Left ventricle myocardium inferior (tissue), 1 donor: ENCODE measurements around the gene BCAT1. TPM values are rescaled to one million over a fixed set of nuclear protein-coding genes. Genes with fewer than 3 reads are reported as not detected.

Experiments
- DNase-seq: peaks from one replicate; pipeline ENCODE4 v3.0.0-alpha.2; 2020
- H3K27ac ChIP-seq: fragments of 200-600 bp; replicated peaks from 2 replicates; pipeline ENCODE4 v1.8.0; 2021
- H3K27me3 ChIP-seq: fragments of 200-600 bp; 2 replicates; pipeline ENCODE4 v1.8.0; 2021; ENCODE audit warnings: low read depth
- H3K36me3 ChIP-seq: fragments of 200-600 bp; 2 replicates; pipeline ENCODE4 v1.8.0; 2021
- H3K4me1 ChIP-seq: fragments of 200-600 bp; 2 replicates; pipeline ENCODE4 v1.8.0; 2021
- H3K4me3 ChIP-seq: fragments of 200-600 bp; 2 replicates; pipeline ENCODE4 v1.8.0; 2021; ENCODE audit warnings: mild to moderate bottlenecking, moderate library complexity
- H3K9me3 ChIP-seq: fragments of 200-600 bp; replicated peaks from 2 replicates; pipeline ENCODE4 v1.8.0; 2021
- CTCF ChIP-seq: fragments of 200-600 bp; IDR thresholded peaks from 2 replicates; pipeline ENCODE4 v1.8.0; 2021; ENCODE audit warnings: antibody characterized with exemption, mild to moderate bottlenecking, borderline replicate concordance
- intact Hi-C: fragments of 100-400 bp; cut with micrococcal nuclease; formaldehyde crosslinking; loops from one replicate; pipeline ENCODE4 v1.11.0; 2022
- total RNA-seq: library from RNA; stranded (reverse); fragmentation: NEBNext Ultra II Directional; extraction: Animal tissue kit (Norgen Biotek cat#: 25700); gene quantifications from one replicate; pipeline ENCODE4 v1.2.1, GENCODE V29; 2021
- donor health status: DM: no; HTN: yes; CAD: no; lungs with severe emphysema.

The BCAT1 gene
- total RNA-seq, 1 donor from 2014 or later = 4.3 TPM

- intact Hi-C loops = no loop called here
- TF ChIP-seq CTCF = no peak
- Histone ChIP-seq H3K9me3 (no peaks in the 10 kb centered on the region), H3K36me3 (no peaks in the 10 kb centered on the region), H3K27me3 (no peaks in the 10 kb centered on the region), H3K4me1 (no peaks in the 10 kb centered on the region), H3K27ac (no peak overlapping the region), H3K4me3 (no peak overlapping the region)
- DNase-seq = no peak
Observed at GRCh38 chr12:24850496-24850895, 98.4 kb downstream of the BCAT1 start.

- Histone ChIP-seq H3K27ac (no peak overlapping the region), H3K4me1 (no peaks in the 10 kb centered on the region), H3K36me3 (no peaks in the 10 kb centered on the region), H3K9me3 (no peaks in the 10 kb centered on the region), H3K27me3 (no peaks in the 10 kb centered on the region), H3K4me3 (no peak overlapping the region)
- no peak for TF ChIP-seq CTCF
- DNase-seq = no peak
- intact Hi-C loops = no loop called here
Observed at GRCh38 chr12:24848941-24849477, 99.9 kb downstream of the BCAT1 start.

GRCh38 chr12:24846689-24847088, 102.2 kb downstream of the BCAT1 start:
- no peak for DNase-seq
- intact Hi-C loops = no loop called here
- no peak overlapping the region for H3K4me3 ChIP-seq

GRCh38 chr12:24845615-24846014, 103.3 kb downstream of the BCAT1 start:
- no peaks in the 10 kb centered on the region for H3K4me1 ChIP-seq
- H3K36me3 ChIP-seq = no peaks in the 10 kb centered on the region
- H3K4me3 ChIP-seq = no peak overlapping the region
- intact Hi-C loops = no loop called here
- TF ChIP-seq CTCF = no peak
- no peak overlapping the region for H3K27ac ChIP-seq
- no peak for DNase-seq
- no peaks in the 10 kb centered on the region for H3K9me3 ChIP-seq
- no peaks in the 10 kb centered on the region for H3K27me3 ChIP-seq

More at GRCh38 chr12:24846689-24847088, 102.2 kb downstream of the BCAT1 start:
- no peaks in the 10 kb centered on the region for H3K36me3 ChIP-seq
- no peaks in the 10 kb centered on the region for H3K4me1 ChIP-seq
- no peak overlapping the region for H3K27ac ChIP-seq
- H3K27me3 ChIP-seq = no peaks in the 10 kb centered on the region
- H3K9me3 ChIP-seq = no peaks in the 10 kb centered on the region
- no peak for TF ChIP-seq CTCF

GRCh38 chr12:24840046-24840800, 108.7 kb downstream of the BCAT1 start:
- no peak for DNase-seq
- intact Hi-C loops = no loop called here
- H3K36me3 ChIP-seq = no peaks in the 10 kb centered on the region
- no peak overlapping the region for H3K4me3 ChIP-seq
- no peak for TF ChIP-seq CTCF
- H3K27me3 ChIP-seq = no peaks in the 10 kb centered on the region
- H3K9me3 ChIP-seq = no peaks in the 10 kb centered on the region
- no peaks in the 10 kb centered on the region for H3K4me1 ChIP-seq
- H3K27ac ChIP-seq = no peak overlapping the region
